ENCODE measurements around the gene DENND1A.

DNA sequence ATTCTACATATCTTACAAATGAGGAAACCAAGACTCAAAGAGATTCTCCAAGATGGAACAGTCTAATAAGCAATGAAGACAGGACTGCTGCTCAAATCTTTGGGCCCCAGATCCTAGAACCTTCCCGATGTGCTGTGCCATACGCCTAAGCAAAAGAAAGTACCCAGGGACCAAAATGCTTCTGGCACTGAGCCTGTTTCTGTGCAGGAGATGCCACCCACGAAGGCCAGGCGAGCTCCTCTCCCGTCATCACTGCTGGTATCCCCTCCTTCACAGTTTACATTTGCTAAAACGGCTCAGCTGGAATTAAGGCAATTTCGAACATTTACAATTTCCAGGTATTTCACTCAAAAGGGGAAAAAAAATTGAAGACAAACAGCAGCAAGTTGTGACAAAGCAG is 277.5 kb downstream of the DENND1A start:
- TF ChIP-seq, protein P1, sequence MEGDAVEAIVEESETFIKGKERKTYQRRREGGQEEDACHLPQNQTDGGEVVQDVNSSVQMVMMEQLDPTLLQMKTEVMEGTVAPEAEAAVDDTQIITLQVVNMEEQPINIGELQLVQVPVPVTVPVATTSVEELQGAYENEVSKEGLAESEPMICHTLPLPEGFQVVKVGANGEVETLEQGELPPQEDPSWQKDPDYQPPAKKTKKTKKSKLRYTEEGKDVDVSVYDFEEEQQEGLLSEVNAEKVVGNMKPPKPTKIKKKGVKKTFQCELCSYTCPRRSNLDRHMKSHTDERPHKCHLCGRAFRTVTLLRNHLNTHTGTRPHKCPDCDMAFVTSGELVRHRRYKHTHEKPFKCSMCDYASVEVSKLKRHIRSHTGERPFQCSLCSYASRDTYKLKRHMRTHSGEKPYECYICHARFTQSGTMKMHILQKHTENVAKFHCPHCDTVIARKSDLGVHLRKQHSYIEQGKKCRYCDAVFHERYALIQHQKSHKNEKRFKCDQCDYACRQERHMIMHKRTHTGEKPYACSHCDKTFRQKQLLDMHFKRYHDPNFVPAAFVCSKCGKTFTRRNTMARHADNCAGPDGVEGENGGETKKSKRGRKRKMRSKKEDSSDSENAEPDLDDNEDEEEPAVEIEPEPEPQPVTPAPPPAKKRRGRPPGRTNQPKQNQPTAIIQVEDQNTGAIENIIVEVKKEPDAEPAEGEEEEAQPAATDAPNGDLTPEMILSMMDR (IDR thresholded peaks at IDR 0.05; ENCODE audit: low read depth, low read length, missing input control): no peak
- TF ChIP-seq JUND (IDR thresholded peaks at IDR 0.05): no peak
- TF ChIP-seq RAD21 (IDR thresholded peaks at IDR 0.05): no peak
- TF ChIP-seq, protein P2, sequence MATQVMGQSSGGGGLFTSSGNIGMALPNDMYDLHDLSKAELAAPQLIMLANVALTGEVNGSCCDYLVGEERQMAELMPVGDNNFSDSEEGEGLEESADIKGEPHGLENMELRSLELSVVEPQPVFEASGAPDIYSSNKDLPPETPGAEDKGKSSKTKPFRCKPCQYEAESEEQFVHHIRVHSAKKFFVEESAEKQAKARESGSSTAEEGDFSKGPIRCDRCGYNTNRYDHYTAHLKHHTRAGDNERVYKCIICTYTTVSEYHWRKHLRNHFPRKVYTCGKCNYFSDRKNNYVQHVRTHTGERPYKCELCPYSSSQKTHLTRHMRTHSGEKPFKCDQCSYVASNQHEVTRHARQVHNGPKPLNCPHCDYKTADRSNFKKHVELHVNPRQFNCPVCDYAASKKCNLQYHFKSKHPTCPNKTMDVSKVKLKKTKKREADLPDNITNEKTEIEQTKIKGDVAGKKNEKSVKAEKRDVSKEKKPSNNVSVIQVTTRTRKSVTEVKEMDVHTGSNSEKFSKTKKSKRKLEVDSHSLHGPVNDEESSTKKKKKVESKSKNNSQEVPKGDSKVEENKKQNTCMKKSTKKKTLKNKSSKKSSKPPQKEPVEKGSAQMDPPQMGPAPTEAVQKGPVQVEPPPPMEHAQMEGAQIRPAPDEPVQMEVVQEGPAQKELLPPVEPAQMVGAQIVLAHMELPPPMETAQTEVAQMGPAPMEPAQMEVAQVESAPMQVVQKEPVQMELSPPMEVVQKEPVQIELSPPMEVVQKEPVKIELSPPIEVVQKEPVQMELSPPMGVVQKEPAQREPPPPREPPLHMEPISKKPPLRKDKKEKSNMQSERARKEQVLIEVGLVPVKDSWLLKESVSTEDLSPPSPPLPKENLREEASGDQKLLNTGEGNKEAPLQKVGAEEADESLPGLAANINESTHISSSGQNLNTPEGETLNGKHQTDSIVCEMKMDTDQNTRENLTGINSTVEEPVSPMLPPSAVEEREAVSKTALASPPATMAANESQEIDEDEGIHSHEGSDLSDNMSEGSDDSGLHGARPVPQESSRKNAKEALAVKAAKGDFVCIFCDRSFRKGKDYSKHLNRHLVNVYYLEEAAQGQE (IDR thresholded peaks at IDR 0.05): no peak
- TF ChIP-seq TAF1 (conservative IDR thresholded peaks at IDR 0.05): no peak
- TF ChIP-seq EGR1 (IDR thresholded peaks at IDR 0.05; ENCODE audit: low read depth in 2 of 2): no peak
- TF ChIP-seq SP1 (IDR thresholded peaks at IDR 0.05): no peak
- no peak for TF ChIP-seq YY1 (IDR thresholded peaks at IDR 0.05)
- TF ChIP-seq, protein P3, sequence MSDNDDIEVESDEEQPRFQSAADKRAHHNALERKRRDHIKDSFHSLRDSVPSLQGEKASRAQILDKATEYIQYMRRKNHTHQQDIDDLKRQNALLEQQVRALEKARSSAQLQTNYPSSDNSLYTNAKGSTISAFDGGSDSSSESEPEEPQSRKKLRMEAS (IDR thresholded peaks at IDR 0.05): no peak
